Measurements from ENCODE around the gene MDK. TPM values are rescaled to one million over a fixed set of nuclear protein-coding genes. Genes with fewer than 3 reads are reported as not detected.

The MDK gene
- total and polyA plus RNA-seq, 2 of the 13 experiments (the other 11 are each of a cell fraction or from before 2014, with no cell fraction given) = 312 to 407 TPM

GRCh38 chr11:46427364-46427763 lies 45.9 kb downstream of the MDK start (continued):
- no peak for TF ChIP-seq MLXIP (CRISPR knock-in tag; IDR thresholded peaks at IDR 0.05; ENCODE audit: borderline replicate concordance)
- TF ChIP-seq ZNF205 (CRISPR knock-in tag; IDR thresholded peaks at IDR 0.05) = no peak
- TF ChIP-seq ZNF605 (CRISPR knock-in tag; IDR thresholded peaks at IDR 0.05) = no peak
- TF ChIP-seq XRCC5 (optimal IDR thresholded peaks at IDR 0.05; ENCODE audit: low read length) = no peak
- TF ChIP-seq CSRNP2 (CRISPR knock-in tag; conservative IDR thresholded peaks at IDR 0.05; ENCODE audit: low read depth) = no peak
- no peak for TF ChIP-seq MIER3 (CRISPR knock-in tag; IDR thresholded peaks at IDR 0.05; ENCODE audit: borderline replicate concordance)

- Histone ChIP-seq H3K27me3 (ENCODE audit: control insufficient read depth in 1 of 2, insufficient read depth in 2 of 2, low read length in 2 of 2) (no peaks in the 10 kb centered on the region), H3K4me2 (ENCODE audit: low read depth, low read length) (no peak overlapping the region), H3K4me1 (ENCODE audit: insufficient read depth, low read length) (no peaks in the 10 kb centered on the region), H3K9ac (ENCODE audit: insufficient read depth, low read depth, low read length) (no peak overlapping the region), H3K4me3 (replicated peaks in 1 of 3; ENCODE audit: insufficient read depth in 1 of 3, low read depth in 2 of 3, low read length in 3 of 3) (no peak overlapping the region), H3K36me3 (replicated peaks in 1 of 2; ENCODE audit: control insufficient read depth in 1 of 2, insufficient read depth in 2 of 2, low read length in 2 of 2) (peaks cover 40 to 62% of the 10 kb centered on the region in 2 experiments), H3K9me3 (ENCODE audit: low read length) (no peaks in the 10 kb centered on the region), H3K79me2 (ENCODE audit: insufficient read depth, low read length) (no peaks in the 10 kb centered on the region), H2AFZ (ENCODE audit: low read length) (no peak overlapping the region), H3K27ac (ENCODE audit: extremely low read length, insufficient read depth, low read length) (no peak overlapping the region), H4K20me1 (ENCODE audit: insufficient read depth, low read length) (no peaks in the 10 kb centered on the region)
- FAIRE-seq = no peak
- DNase-seq (ENCODE audit: low spot score) = no peak
- intact Hi-C loops (cut with micrococcal nuclease; ENCODE audit: unreplicated experiment) = no loop called here
- WGBS (ENCODE audit: low lambda C conversion rate) = 92% methylated on average over 3 of the region's 3 CpGs
- POLR2A ChIA-PET = no interaction called here
- BruUV-seq (replicated peaks) = no TSS peak
- CTCF ChIA-PET (ENCODE audit: low intra/inter-chr PET ratio, low total read pairs) = no interaction called here
- no peak for TF ChIP-seq CSRNP2 (CRISPR knock-in tag; conservative IDR thresholded peaks at IDR 0.05; ENCODE audit: low read depth)
- in situ Hi-C loops (cut with HindIII; ENCODE audit: extremely low pct_ligation_motif_present, low pct_unique_long_range_greater_than_20kb) = no loop called here
- no peak for ATAC-seq
Measured at GRCh38 chr11:46429717-46430116, 48.2 kb downstream of the MDK start.

Data from HepG2 (cell line).